ENCODE measurements around the gene SETD2. TPM values are rescaled to one million over a fixed set of nuclear protein-coding genes. Genes with fewer than 3 reads are reported as not detected.

Gene SETD2
- total RNA-seq, 4 donors from 2014 or later = 35.7 to 48.5 (median 40.4) TPM

GRCh38 chr3:46991406-46992165 is 172.3 kb downstream of the SETD2 start:
- Histone ChIP-seq H3K4me1 (no peaks in the 10 kb centered on the region), H3K9me3 (no peaks in the 10 kb centered on the region), H3K27me3 (no peaks in the 10 kb centered on the region), H3K36me3 (peaks cover 0 to 3% of the 10 kb centered on the region in 2 donors), H3K4me3 (no peak overlapping the region), H3K27ac (no peak overlapping the region)
- DNase-seq (no peak), ATAC-seq (no peak)
- intact Hi-C loops (cut with DNase I; ENCODE audit: low total_unique reads) = no loop called here
- in situ Hi-C loops (cut with MboI; ENCODE audit: low sequenced_read_pairs in 4 of 4) = no loop called here
- TF ChIP-seq CTCF (IDR thresholded peaks at IDR 0.05 in 4 of 5, conservative IDR thresholded peaks at IDR 0.05 in 1 of 5) (no peak), POLR2A (IDR thresholded peaks at IDR 0.05) (no peak)

GRCh38 chr3:46990573-46991374 is 173.1 kb downstream of the SETD2 start:
- Histone ChIP-seq H3K9me3 (no peaks in the 10 kb centered on the region), H3K27ac (no peak overlapping the region), H3K4me1 (no peaks in the 10 kb centered on the region), H3K4me3 (no peak overlapping the region), H3K36me3 (peaks cover 0 to 3% of the 10 kb centered on the region in 2 donors), H3K27me3 (no peaks in the 10 kb centered on the region)
- in situ Hi-C loops (cut with MboI; ENCODE audit: low sequenced_read_pairs in 4 of 4) (no loop called here), intact Hi-C loops (cut with DNase I; ENCODE audit: low total_unique reads) (no loop called here)
- ATAC-seq = no peak
- no peak for DNase-seq
- TF ChIP-seq CTCF (IDR thresholded peaks at IDR 0.05 in 4 of 5, conservative IDR thresholded peaks at IDR 0.05 in 1 of 5) = no peak

- TF ChIP-seq CTCF (IDR thresholded peaks at IDR 0.05 in 4 of 5, conservative IDR thresholded peaks at IDR 0.05 in 1 of 5) = no peak
- TF ChIP-seq POLR2A (IDR thresholded peaks at IDR 0.05) = no peak
- in situ Hi-C loops (cut with MboI; ENCODE audit: low sequenced_read_pairs in 4 of 4) (loop anchor here in 1 of 4 donors (10.0 kb wide), 1 partner anchor 74 kb away; no protein-coding TSS in a partner anchor), intact Hi-C loops (cut with DNase I; ENCODE audit: low total_unique reads) (no loop called here)
- no peaks in the 10 kb centered on the region for H3K4me1 ChIP-seq
- H3K9me3 ChIP-seq = no peaks in the 10 kb centered on the region
- no peaks in the 10 kb centered on the region for H3K36me3 ChIP-seq
- H3K4me3 ChIP-seq = no peak overlapping the region
- DNase-seq = no peak
- no peak overlapping the region for H3K27ac ChIP-seq
- ATAC-seq = no peak
- no peaks in the 10 kb centered on the region for H3K27me3 ChIP-seq
These were observed 174.6 kb downstream of the SETD2 start for GRCh38 chr3:46989146-46989810.

GRCh38 chr3:46988616-46989015 is 175.3 kb downstream of the SETD2 start:
- TF ChIP-seq CTCF (IDR thresholded peaks at IDR 0.05 in 4 of 5, conservative IDR thresholded peaks at IDR 0.05 in 1 of 5) (no peak), POLR2A (IDR thresholded peaks at IDR 0.05) (no peak)
- Histone ChIP-seq H3K27me3 (no peaks in the 10 kb centered on the region), H3K9me3 (no peaks in the 10 kb centered on the region), H3K4me1 (no peaks in the 10 kb centered on the region), H3K27ac (peak overlapping the region in 1 of 4 donors; percentile 55), H3K4me3 (no peak overlapping the region), H3K36me3 (no peaks in the 10 kb centered on the region)
- DNase-seq (no peak), ATAC-seq (no peak)
- intact Hi-C loops (cut with DNase I; ENCODE audit: low total_unique reads) = no loop called here
- in situ Hi-C loops (cut with MboI; ENCODE audit: low sequenced_read_pairs in 4 of 4) = loop anchor here in 1 of 4 donors (10.0 kb wide), 1 partner anchor 74 kb away; no protein-coding TSS in a partner anchor

Measured in gastrocnemius medialis (tissue), 4 donors.